Cardiac muscle cell (in vitro differentiated cells and primary cell): ENCODE results near the gene MPND. TPM values are rescaled to one million over a fixed set of nuclear protein-coding genes. Genes with fewer than 3 reads are reported as not detected.
A peak's percentile ranks its signal among the peaks of the same experiment; 100 is the strongest.

Experiments
- DNase-seq, 2 donors: peaks; one replicate each; pipeline versions ENCODE4 v3.0.0 to v3.0.0-alpha.2; 2010 to 2017; ENCODE audit warnings: low read depth in 1 of 2, low spot score in 1 of 2
- H3K27ac ChIP-seq: fragments of 200-600 bp; sonication (generic); 2 replicates; pipeline ENCODE4 v1.5.1; 2016
- H3K27me3 ChIP-seq: fragments of 200-600 bp; sonication (generic); 2 replicates; pipeline ENCODE4 v1.6.0; 2016; ENCODE audit warnings: control low read depth
- H3K36me3 ChIP-seq: fragments of 200-600 bp; sonication (generic); 2 replicates; pipeline ENCODE4 v1.5.1; 2016; ENCODE audit warnings: control low read depth
- H3K4me1 ChIP-seq: fragments of 200-600 bp; sonication (generic); 2 replicates; pipeline ENCODE4 v1.8.1; 2017; ENCODE audit warnings: low read depth, mild to moderate bottlenecking, mixed run types
- H3K4me3 ChIP-seq: fragments of 200-600 bp; sonication (generic); 2 replicates; pipeline ENCODE4 v1.5.1; 2016; ENCODE audit warnings: mild to moderate bottlenecking
- H3K9me3 ChIP-seq: fragments of 200-600 bp; sonication (generic); 2 replicates; pipeline ENCODE4 v1.5.1; 2017; ENCODE audit warnings: low read depth, mild to moderate bottlenecking, control low read depth
- polyA plus RNA-seq: library from polyadenylated mRNA; unstranded; fragments of >200 nt; fragmentation: Nextera tagmentation; extraction: Ambion mirVana; gene quantifications from 2 replicates; pipeline ENCODE4 v1.2.1, GENCODE V29; 2016
- total RNA-seq: library from RNA; depleted of rRNA; stranded (reverse); fragments of >200 nt; gene quantifications from 2 replicates; pipeline ENCODE4 v1.2.3, GENCODE V29; 2016
- TF ChIP-seq, protein P1 (sequence below): IDR thresholded peaks from 2 replicates; pipeline ENCODE4 v1.5.1; 2012; ENCODE audit warnings: low read depth, mild to moderate bottlenecking, low read length

Gene MPND
- total and polyA plus RNA-seq, 2 experiments from 2014 or later, result 19.2 to 19.8 TPM

- H3K9me3 ChIP-seq, result no peaks in the 10 kb centered on the region
- no peaks in the 10 kb centered on the region for H3K27me3 ChIP-seq
- no peaks in the 10 kb centered on the region for H3K36me3 ChIP-seq
- TF ChIP-seq, protein P1, sequence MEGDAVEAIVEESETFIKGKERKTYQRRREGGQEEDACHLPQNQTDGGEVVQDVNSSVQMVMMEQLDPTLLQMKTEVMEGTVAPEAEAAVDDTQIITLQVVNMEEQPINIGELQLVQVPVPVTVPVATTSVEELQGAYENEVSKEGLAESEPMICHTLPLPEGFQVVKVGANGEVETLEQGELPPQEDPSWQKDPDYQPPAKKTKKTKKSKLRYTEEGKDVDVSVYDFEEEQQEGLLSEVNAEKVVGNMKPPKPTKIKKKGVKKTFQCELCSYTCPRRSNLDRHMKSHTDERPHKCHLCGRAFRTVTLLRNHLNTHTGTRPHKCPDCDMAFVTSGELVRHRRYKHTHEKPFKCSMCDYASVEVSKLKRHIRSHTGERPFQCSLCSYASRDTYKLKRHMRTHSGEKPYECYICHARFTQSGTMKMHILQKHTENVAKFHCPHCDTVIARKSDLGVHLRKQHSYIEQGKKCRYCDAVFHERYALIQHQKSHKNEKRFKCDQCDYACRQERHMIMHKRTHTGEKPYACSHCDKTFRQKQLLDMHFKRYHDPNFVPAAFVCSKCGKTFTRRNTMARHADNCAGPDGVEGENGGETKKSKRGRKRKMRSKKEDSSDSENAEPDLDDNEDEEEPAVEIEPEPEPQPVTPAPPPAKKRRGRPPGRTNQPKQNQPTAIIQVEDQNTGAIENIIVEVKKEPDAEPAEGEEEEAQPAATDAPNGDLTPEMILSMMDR, result no peak
- H3K4me1 ChIP-seq, result no peaks in the 10 kb centered on the region
- H3K4me3 ChIP-seq, result no peak overlapping the region
- H3K27ac ChIP-seq, result no peak overlapping the region
- DNase-seq, result no peak
Observed at GRCh38 chr19:4316956-4317355, 26.4 kb upstream of the MPND start.

DNA sequence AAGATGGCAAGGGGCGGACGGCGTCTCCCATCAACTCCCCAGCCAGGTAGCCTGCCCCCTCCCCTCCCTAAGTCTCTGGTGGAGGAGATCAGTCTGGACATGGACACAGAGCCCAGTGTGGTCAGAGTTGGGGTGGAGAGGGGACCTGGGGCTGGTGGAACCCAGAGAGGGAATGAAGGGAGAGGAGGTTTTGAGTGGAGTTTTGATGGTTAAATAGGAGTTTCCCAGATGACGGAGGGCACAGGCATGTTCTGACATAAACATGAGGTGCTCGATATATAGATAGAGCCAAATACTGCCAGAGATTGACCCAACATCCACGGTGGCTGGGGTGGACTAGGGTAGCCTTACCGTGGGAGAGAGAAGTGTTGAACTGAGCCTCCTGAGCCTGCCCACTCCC lies 24.9 kb upstream of the MPND start:
- Histone ChIP-seq H3K9me3 (no peaks in the 10 kb centered on the region), H3K27me3 (no peaks in the 10 kb centered on the region), H3K27ac (no peak overlapping the region), H3K36me3 (no peaks in the 10 kb centered on the region), H3K4me3 (no peak overlapping the region), H3K4me1 (no peaks in the 10 kb centered on the region)
- no peak for DNase-seq
- TF ChIP-seq, protein P1, result no peak

- H3K9me3 ChIP-seq, result no peaks in the 10 kb centered on the region
- TF ChIP-seq, protein P1, result no peak
- no peak for DNase-seq
- no peak overlapping the region for H3K27ac ChIP-seq
- no peaks in the 10 kb centered on the region for H3K36me3 ChIP-seq
- H3K27me3 ChIP-seq, result no peaks in the 10 kb centered on the region
- H3K4me3 ChIP-seq, result no peak overlapping the region
- no peaks in the 10 kb centered on the region for H3K4me1 ChIP-seq
Observed at GRCh38 chr19:4319067-4319718, 24.2 kb upstream of the MPND start.

DNA sequence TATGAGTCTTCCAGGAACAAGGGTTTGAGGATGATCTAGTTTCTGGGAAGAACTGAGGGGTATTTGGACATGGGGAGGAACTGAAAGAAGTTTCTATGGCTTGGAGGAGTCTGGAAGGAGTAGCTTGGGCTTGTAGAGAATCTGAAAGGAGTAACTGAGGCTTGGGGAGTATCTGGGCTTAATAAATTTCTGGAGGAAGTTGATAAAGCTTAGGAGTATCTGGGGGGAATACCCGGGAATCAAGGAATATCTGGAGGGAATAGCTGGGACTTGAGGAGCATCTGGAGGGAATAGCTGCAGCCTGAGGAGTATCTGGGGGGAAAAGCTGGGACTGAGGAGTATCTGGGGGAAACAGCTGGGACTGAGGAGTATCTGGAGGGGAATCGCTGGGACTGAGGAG lies 22.9 kb upstream of the MPND start:
- Histone ChIP-seq H3K4me1 (no peaks in the 10 kb centered on the region), H3K36me3 (no peaks in the 10 kb centered on the region), H3K9me3 (no peaks in the 10 kb centered on the region), H3K27me3 (no peaks in the 10 kb centered on the region), H3K27ac (no peak overlapping the region), H3K4me3 (no peak overlapping the region)
- DNase-seq, result no peak
- TF ChIP-seq, protein P1, result no peak

DNA sequence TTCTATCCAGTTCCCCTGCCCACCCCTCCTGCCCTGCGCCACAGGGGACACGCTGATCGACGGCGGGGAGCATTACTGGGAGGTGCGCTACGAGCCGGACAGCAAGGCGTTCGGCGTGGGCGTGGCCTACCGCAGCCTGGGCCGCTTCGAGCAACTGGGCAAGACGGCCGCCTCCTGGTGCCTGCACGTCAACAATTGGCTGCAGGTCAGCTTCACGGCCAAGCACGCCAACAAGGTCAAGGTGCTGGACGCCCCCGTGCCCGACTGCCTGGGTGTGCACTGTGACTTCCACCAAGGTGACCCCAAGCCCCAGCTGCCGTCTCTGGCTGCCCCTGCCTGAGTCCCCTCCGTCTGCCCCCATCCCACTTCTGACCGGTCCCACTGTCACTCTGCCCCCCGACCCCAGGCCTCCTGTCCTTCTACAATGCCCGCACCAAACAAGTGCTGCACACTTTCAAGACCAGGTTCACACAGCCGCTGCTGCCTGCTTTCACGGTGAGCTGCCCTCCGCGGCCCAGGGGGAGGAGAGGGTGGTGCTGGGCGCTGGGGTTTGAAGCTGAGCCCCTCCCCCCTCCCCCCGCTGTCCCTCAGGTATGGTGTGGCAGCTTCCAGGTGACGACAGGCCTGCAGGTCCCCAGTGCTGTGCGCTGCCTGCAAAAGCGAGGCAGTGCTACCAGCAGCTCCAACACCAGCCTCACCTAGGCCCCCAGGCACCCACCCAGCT lies 20.3 kb upstream of the MPND start:
- Histone ChIP-seq H3K36me3 (no peaks in the 10 kb centered on the region), H3K4me1 (no peaks in the 10 kb centered on the region), H3K9me3 (no peaks in the 10 kb centered on the region), H3K4me3 (no peak overlapping the region), H3K27ac (peak overlapping the region; percentile 43), H3K27me3 (no peaks in the 10 kb centered on the region)
- TF ChIP-seq, protein P1, result no peak
- DNase-seq, result peak in 1 of 2 donors; percentile 13
